Keratinocyte (primary cell): Measurements from ENCODE around the gene HEXD. TPM values are rescaled to one million over a fixed set of nuclear protein-coding genes. Genes with fewer than 3 reads are reported as not detected.

Experiments
- DNase-seq: peaks from one replicate; pipeline ENCODE4 v3.0.0-alpha.2; 2011; ENCODE audit warnings: low read depth, missing footprints, low spot score
- FAIRE-seq: peaks from 2 replicates; lab custom pipeline; 2011; peaks lifted over from hg19 to GRCh38; lab: Jason Lieb, UNC
- H2AFZ ChIP-seq: 2 replicates; pipeline ENCODE4 v1.6.0; 2012; ENCODE audit warnings: low read length, control low read depth, inconsistent platforms; ENCODE audit not compliant: control insufficient read depth
- H3K27ac ChIP-seq: 2 replicates; pipeline ENCODE4 v1.5.1; 2011; ENCODE audit warnings: low read length; ENCODE audit not compliant: control insufficient read depth, insufficient read depth
- H3K27me3 ChIP-seq: 3 replicates; pipeline ENCODE4 v1.6.0; 2011; ENCODE audit warnings: low read length; ENCODE audit not compliant: control insufficient read depth, insufficient read depth; ENCODE audit errors: extremely low read depth
- H3K36me3 ChIP-seq, 2 experiments: 2 replicates in 1 of 2; 3 replicates in 1 of 2; pipeline ENCODE4 v1.5.1; 2011; ENCODE audit warnings: low read length in 2 of 2, mild to moderate bottlenecking in 1 of 2; ENCODE audit not compliant: control insufficient read depth in 2 of 2, insufficient read depth in 2 of 2; ENCODE audit errors: extremely low read depth in 1 of 2
- H3K4me1 ChIP-seq: 3 replicates; pipeline ENCODE4 v1.5.1; 2011; ENCODE audit warnings: low read length; ENCODE audit not compliant: control insufficient read depth, insufficient read depth; ENCODE audit errors: extremely low read depth
- H3K4me2 ChIP-seq: 3 replicates; pipeline ENCODE4 v1.6.0; 2011; ENCODE audit warnings: low read depth, low read length; ENCODE audit not compliant: control insufficient read depth, insufficient read depth; ENCODE audit errors: extremely low read depth
- H3K4me3 ChIP-seq, 3 experiments: fragments of 200-600 bp in 1 of 3; sonication (generic) in 1 of 3; 2 replicates in 2 of 3; 3 replicates in 1 of 3; pipeline ENCODE4 v1.5.1; 2011 to 2016; ENCODE audit warnings: low read length in 3 of 3, mild to moderate bottlenecking in 3 of 3, control low read depth in 2 of 3, inconsistent platforms in 1 of 3, low read depth in 1 of 3, mixed read lengths in 1 of 3, mixed run types in 1 of 3, moderate library complexity in 1 of 3; ENCODE audit not compliant: control insufficient read depth in 2 of 3, insufficient read depth in 2 of 3; ENCODE audit errors: extremely low read depth in 1 of 3
- H3K79me2 ChIP-seq: 2 replicates; pipeline ENCODE4 v1.6.0; 2012; ENCODE audit warnings: low read length; ENCODE audit not compliant: control insufficient read depth, insufficient read depth
- H3K9ac ChIP-seq: 3 replicates; pipeline ENCODE4 v1.6.0; 2011; ENCODE audit warnings: low read length; ENCODE audit not compliant: control insufficient read depth, insufficient read depth; ENCODE audit errors: extremely low read depth
- H3K9me1 ChIP-seq: 3 replicates; pipeline ENCODE4 v1.6.0; 2011; ENCODE audit warnings: low read length; ENCODE audit not compliant: control insufficient read depth, insufficient read depth; ENCODE audit errors: extremely low read depth
- H3K9me3 ChIP-seq: 2 replicates; pipeline ENCODE4 v1.5.1; 2012; ENCODE audit warnings: low read depth, low read length; ENCODE audit not compliant: control insufficient read depth
- H4K20me1 ChIP-seq: 3 replicates; pipeline ENCODE4 v1.6.0; 2011; ENCODE audit warnings: low read length; ENCODE audit not compliant: control insufficient read depth, insufficient read depth; ENCODE audit errors: extremely low read depth
- EZH2 ChIP-seq: IDR thresholded peaks from one replicate; pipeline ENCODE4 v1.6.1; 2012; ENCODE audit warnings: inconsistent platforms, mild to moderate bottlenecking, low read length, moderate library complexity
- dilution Hi-C: fragments of 300-500 bp; cut with MboI; formaldehyde crosslinking; loops from one replicate; pipeline ENCODE4 v1.7.0; 2020; ENCODE audit warnings: low sequenced_read_pairs; ENCODE audit not compliant: extremely low pct_ligation_motif_present
- polyA plus RNA-seq, 5 experiments: library from polyadenylated mRNA; depleted of rRNA in 3 of 5; stranded (reverse) in 3 of 5; stranded (forward) in 1 of 5; unstranded in 1 of 5; fragments of >200 nt; gene quantifications; 1 replicate in 1 of 5; 2 replicates in 3 of 5; 3 replicates in 1 of 5; pipeline versions ENCODE4 v1.2.1 to v1.2.3, GENCODE V29; 2011 to 2012; ENCODE audit warnings: missing spikeins in 2 of 5, low read depth in 1 of 5, low replicate concordance in 1 of 5
- TF ChIP-seq, protein P1 (sequence below), 3 experiments: IDR thresholded peaks in 1 of 3; conservative IDR thresholded peaks in 1 of 3; optimal IDR thresholded peaks in 1 of 3; 2 replicates in 2 of 3; 3 replicates in 1 of 3; pipeline versions ENCODE3 to v1.5.1; 2011; ENCODE audit warnings: low read length in 3 of 3, mild to moderate bottlenecking in 3 of 3, moderate library complexity in 2 of 3, control low read depth in 1 of 3, inconsistent platforms in 1 of 3; ENCODE audit not compliant: insufficient read depth in 2 of 3; ENCODE audit errors: extremely low read depth in 1 of 3

Gene HEXD
- polyA plus RNA-seq, 1 donor (not counting 4 experiments of a cell fraction or from before 2014, with no cell fraction given): 5.6 TPM

DNA sequence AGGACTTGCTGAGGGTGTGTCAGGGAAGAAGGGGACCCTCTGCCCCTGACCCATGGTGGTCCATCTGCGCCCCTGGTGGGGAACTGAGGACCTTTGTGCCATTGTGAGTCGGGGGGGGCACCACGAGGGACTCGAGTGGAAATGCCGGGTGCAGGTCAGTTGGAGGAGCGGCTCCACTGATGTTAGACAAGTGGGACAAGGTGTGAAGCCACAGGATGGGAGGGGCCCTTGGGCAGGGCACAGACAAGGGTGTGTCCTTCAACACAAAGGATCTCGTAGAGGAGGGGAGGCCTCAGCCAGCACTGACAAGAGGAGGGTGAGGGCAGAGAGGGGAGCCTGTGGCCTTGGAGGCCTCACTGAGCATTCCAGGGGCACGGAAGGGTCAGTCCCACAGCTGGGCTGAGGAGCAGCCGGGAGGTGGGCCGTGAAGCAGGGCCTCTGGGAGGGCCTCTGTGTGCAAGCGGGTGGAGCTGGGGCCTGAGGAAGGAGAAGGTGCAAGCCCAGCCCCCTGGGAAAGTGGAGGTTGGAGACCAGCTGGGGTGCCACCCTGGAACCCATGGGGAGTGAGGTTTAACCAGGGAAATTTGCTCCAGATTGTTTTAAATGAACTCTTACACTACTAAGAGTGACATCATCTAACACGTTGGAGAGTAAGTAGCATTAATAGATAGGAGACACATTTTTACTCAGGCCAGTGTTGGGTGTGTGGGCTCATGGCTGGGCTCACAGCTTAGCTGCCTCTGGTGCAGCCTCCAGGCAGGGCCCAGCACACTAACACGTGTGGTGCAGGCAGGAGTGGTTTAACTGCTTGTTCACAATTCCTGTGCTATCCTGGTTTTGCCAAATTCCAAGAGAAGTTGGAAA is 68.3 kb downstream of the HEXD start:
- Histone ChIP-seq H3K27ac (no peak overlapping the region), H3K9ac (no peak overlapping the region), H3K4me2 (no peak overlapping the region), H3K9me1 (no peaks in the 10 kb centered on the region), H3K4me3 (no peak overlapping the region), H3K4me1 (peaks cover 5% of the 10 kb centered on the region), H2AFZ (no peak overlapping the region), H3K36me3 (peaks cover 0 to 14% of the 10 kb centered on the region in 2 experiments), H3K79me2 (no peaks in the 10 kb centered on the region), H3K27me3 (no peaks in the 10 kb centered on the region), H4K20me1 (no peaks in the 10 kb centered on the region), H3K9me3 (no peaks in the 10 kb centered on the region)
- DNase-seq (no peak), FAIRE-seq (no peak)
- dilution Hi-C loops: no loop called here
- no peak for TF ChIP-seq EZH2
- TF ChIP-seq, protein P1, sequence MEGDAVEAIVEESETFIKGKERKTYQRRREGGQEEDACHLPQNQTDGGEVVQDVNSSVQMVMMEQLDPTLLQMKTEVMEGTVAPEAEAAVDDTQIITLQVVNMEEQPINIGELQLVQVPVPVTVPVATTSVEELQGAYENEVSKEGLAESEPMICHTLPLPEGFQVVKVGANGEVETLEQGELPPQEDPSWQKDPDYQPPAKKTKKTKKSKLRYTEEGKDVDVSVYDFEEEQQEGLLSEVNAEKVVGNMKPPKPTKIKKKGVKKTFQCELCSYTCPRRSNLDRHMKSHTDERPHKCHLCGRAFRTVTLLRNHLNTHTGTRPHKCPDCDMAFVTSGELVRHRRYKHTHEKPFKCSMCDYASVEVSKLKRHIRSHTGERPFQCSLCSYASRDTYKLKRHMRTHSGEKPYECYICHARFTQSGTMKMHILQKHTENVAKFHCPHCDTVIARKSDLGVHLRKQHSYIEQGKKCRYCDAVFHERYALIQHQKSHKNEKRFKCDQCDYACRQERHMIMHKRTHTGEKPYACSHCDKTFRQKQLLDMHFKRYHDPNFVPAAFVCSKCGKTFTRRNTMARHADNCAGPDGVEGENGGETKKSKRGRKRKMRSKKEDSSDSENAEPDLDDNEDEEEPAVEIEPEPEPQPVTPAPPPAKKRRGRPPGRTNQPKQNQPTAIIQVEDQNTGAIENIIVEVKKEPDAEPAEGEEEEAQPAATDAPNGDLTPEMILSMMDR (optimal IDR thresholded peaks at IDR 0.05 in 1 of 3, IDR thresholded peaks at IDR 0.05 in 1 of 3, conservative IDR thresholded peaks at IDR 0.05 in 1 of 3; ENCODE audit: extremely low read depth in 1 of 3, insufficient read depth in 2 of 3, low read length in 3 of 3): no peak

DNA sequence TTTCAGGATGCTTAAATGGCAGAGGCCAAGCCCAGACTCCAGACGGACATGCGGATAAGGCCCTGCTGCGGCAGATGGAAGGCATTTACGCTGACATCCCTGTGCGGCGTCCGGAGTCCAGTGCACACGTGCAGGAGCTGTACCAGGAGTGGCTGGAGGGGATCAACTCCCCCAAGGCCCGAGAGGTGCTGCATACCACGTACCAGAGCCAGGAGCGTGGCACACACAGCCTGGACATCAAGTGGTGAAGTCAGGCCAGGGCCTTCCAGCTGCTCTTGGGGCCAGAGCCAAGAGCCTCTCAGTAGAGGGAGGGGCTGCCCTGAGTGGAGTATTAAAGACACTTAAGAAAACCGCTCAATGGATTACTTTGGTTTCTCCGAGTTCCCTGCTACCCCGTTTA is 69.8 kb downstream of the HEXD start:
- dilution Hi-C loops: no loop called here

More for the DNA sequence above, 69.8 kb downstream of the HEXD start:
- Histone ChIP-seq H3K9me3 (no peaks in the 10 kb centered on the region), H3K27ac (no peak overlapping the region), H3K27me3 (no peaks in the 10 kb centered on the region), H3K36me3 (peaks cover 0 to 12% of the 10 kb centered on the region in 2 experiments), H3K4me2 (no peak overlapping the region), H2AFZ (no peak overlapping the region), H3K9me1 (no peaks in the 10 kb centered on the region), H3K4me1 (peaks cover 11% of the 10 kb centered on the region), H3K79me2 (no peaks in the 10 kb centered on the region), H4K20me1 (no peaks in the 10 kb centered on the region), H3K9ac (no peak overlapping the region), H3K4me3 (no peak overlapping the region)
- DNase-seq (no peak), FAIRE-seq (no peak)
- TF ChIP-seq EZH2: no peak
- TF ChIP-seq, protein P1 (optimal IDR thresholded peaks at IDR 0.05 in 1 of 3, IDR thresholded peaks at IDR 0.05 in 1 of 3, conservative IDR thresholded peaks at IDR 0.05 in 1 of 3; ENCODE audit: extremely low read depth in 1 of 3, insufficient read depth in 2 of 3, low read length in 3 of 3): no peak
